AG09319 (cell line): Measurements from ENCODE around the gene USP3.

ENCODE experiments used
- DNase-seq: peaks from one replicate; pipeline ENCODE4 v3.0.0-alpha.2; 2010; ENCODE audit warnings: low read depth; ENCODE audit errors: extremely low read depth
- TF ChIP-seq, protein P1 (sequence below): IDR thresholded peaks from 2 replicates; pipeline ENCODE4 v1.5.1; 2011; ENCODE audit warnings: low read depth, mild to moderate bottlenecking, inconsistent platforms, low read length, moderate library complexity

Gene USP3

DNA sequence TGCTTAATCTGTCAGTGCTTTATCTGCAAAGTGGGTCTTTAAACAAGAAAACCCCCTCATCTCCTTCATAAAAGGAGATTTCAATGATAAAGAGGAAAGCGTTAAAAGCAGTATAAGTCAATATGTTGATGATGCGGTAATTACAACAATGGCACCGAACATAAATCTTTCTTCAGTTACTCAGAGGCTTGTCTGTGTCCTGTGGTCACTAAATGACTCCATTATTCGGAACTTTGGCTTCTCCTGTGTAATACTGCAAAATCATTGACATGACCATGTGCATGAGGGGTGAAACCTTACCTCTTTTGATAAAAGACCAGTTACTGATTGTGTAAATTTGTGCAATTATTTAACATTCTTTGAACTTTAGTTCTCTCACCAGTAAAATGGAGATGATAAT is 4.8 kb upstream of the USP3 start:
- TF ChIP-seq, protein P1, sequence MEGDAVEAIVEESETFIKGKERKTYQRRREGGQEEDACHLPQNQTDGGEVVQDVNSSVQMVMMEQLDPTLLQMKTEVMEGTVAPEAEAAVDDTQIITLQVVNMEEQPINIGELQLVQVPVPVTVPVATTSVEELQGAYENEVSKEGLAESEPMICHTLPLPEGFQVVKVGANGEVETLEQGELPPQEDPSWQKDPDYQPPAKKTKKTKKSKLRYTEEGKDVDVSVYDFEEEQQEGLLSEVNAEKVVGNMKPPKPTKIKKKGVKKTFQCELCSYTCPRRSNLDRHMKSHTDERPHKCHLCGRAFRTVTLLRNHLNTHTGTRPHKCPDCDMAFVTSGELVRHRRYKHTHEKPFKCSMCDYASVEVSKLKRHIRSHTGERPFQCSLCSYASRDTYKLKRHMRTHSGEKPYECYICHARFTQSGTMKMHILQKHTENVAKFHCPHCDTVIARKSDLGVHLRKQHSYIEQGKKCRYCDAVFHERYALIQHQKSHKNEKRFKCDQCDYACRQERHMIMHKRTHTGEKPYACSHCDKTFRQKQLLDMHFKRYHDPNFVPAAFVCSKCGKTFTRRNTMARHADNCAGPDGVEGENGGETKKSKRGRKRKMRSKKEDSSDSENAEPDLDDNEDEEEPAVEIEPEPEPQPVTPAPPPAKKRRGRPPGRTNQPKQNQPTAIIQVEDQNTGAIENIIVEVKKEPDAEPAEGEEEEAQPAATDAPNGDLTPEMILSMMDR, result no peak
- DNase-seq, result no peak

DNA sequence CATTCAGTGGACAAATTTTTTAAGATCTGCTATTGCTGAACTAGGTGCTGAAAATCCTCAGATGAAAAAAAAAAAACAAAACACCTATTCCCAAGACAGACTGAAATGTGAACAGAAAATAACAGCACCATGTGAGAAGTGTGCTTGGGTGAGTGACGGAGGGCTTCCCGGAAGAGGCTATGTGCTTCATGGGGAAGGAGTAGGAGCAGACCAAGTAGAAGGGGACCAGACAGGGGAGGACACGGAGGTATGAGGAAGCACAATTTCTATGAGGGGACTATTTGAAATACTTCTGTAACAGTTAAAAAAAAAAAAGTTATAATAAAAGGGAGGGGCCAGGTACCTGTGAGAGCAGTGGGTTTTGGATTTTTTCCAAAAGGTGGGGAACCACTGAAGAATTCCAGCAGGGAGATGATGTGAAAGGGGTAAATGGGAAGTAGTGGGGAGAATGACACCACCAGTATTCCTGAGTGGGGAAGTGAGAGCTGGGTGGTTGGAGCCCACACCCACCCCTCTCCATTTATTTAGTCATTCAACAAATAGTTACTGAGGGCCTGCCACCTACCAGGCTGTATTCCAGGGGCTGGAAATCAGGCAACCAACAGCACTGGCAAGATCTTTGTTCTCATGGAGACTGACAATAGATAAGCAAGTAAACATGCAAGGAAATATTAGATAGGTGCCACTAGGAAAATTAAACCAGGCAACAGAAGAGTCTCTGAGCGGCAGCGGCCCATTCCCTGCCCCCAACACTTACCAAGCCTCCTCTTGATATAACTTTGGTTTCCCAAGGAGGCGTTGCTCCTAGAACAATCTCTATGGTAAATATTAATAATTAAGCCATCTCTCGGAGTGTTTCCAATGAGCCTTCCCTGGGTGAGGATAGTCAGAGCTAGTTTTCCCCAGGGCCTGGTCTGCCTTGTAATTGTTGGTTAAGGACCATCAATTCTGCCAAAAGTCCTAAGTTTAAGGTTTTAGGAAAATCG is 3.8 kb upstream of the USP3 start:
- TF ChIP-seq, protein P1, result no peak
- no peak for DNase-seq

DNA sequence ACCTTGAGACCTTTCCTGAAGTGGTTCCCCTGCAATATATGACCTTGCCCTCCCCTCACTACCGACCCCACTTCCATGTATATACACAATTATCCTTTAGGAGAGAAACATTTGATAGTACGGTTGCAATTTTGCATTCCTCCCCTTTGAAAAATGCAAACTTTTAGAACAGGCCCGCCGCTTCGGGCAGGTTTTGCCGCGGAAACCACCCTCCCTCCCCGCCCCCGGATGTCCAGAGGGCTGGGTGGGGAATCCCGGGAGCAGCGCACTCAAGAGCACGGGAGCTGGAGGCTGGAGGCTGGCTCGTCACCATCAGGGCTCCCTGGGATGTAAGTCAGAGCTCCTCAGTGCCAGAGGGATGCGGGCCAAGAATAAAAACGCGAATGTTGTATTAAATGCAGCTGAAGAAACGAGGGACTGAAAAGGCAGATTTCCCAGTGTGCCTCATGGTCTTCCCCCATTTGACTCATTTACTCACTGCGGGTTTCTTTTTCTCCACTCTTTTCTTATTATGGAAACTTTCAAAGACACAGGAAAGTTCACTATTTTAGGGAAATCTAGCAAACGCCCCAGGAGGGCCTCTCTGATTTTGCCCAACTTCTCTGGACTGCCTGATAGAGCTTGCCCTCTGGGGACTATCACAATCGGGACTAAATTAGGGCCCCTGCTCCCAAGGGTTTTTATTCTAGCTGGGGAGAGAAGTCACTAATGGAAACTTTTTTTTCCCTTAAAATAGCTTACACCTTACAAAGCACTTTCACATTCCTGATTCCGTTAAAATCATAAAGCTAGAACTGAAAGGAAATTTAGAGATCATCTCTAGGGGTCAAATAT is 2.9 kb upstream of the USP3 start:
- DNase-seq, result peak; percentile 85
- TF ChIP-seq, protein P1, result no peak; the same call in 1 of the 2 replicates

DNA sequence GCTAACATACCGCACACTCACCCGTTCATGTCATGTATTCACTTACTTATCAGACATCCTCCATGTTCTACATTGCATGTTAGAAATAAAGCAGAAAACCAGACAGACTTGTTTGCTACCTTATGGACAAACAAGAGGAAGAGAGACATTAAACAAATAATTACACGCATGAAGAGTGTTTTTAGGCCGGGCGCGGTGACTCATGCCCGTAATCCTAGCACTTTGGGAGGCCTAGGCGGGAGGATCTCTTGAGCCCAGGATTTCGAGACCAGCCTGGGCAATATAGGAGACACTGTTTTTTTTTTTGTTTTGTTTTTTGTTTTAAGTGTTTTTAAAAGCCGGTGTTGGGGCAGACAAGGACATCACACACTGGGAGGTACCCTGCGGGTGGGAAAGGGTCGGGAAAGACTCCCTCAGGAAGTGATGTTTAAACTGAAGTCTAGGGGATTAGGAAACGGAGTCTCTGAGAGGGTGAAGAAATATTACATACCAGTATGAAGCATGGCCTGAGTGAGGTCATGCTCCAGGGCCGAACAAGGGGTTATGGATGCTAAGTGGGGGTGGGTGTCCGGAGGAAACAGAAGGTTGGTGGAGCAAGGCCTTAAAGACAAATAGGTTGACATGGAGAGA is 2.1 kb upstream of the USP3 start:
- TF ChIP-seq, protein P1, result no peak
- no peak for DNase-seq

DNA sequence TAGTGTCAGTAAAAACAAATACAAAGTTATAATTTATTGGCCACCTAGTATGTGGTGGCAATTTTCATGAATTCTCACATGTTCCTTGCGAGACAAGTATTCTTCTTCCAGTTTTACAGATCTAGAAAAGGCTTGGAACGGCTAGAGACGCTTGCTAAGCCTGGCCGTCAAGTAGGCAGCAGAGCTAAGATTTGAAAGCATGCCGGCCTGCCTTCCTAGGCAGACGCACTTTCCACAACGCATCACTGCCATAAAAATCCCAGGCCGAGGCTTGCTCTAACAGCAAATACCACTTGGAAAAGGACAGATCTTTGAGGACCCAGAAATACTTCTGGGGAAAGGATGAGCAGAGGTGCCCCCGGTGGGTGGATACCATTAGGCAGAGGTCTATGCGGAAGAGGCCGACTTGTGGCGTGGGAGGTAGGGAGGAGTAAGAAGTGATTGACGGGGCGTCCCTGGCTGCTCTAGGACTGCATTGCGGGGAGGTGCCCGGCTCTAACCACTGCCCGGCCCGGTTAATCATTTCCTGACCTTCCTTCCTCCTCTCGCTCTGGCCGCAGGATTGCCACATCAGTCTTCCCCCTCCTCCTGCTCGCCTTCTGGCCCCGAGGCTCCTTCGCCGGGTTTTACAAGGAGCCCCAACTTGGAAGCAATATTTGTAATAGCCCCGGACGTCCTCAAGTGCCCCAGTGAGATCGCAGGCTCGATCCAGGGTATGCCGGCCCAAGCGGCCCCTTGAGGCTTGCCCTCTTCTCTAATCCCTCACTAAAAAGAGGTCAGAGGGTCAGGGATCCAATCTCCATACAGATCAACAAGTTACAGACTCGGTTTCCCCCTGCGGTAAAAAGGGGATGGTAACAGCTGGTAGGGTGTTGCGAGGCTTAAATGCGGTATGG is 1.3 kb upstream of the USP3 start:
- TF ChIP-seq, protein P1, result no peak
- DNase-seq, result peak; percentile 83

DNA sequence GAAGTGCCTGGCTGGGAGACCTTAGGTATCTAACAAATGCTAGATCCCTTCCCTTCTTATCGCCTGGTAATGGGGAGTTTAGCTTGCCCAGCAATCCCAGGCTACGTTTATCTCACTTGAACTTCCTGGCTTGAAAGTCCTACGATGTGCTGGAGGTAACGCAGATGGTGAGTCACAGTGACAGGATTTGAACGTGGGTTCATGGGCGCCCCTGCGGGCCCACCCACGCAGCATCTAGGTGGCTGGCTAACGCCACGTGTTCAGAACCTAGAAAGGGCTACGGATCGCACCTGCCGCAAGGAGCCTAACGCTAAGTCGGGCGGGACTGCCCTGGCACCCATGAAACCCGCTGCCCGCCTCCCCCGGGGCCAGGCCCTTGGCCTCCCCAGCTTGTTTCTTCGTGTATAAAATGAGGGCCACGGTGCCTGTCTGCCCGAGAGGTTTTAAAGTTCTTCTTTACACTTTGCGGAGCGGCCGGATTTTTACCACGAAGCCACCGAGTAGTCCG is 600 bp upstream of the USP3 start:
- DNase-seq, result no peak
- TF ChIP-seq, protein P1, result no peak
